Measurements from ENCODE around the gene VAX1.

GRCh38 chr10:117090834-117091233, 47.2 kb downstream of the VAX1 start:
- TF ChIP-seq REST (IDR thresholded peaks at IDR 0.05; ENCODE audit: insufficient read depth in 1 of 2, low read depth in 2 of 2, low read length in 2 of 2) (no peak), POLR2AphosphoS5 (IDR thresholded peaks at IDR 0.05; ENCODE audit: low read depth, low read length) (no peak)
